Body of pancreas (tissue), 4 donors: ENCODE results near the gene CPM.

Source experiments
- CTCF ChIP-seq, 7 experiments: fragments of 450-650 bp in 4 of 7; fragments of 200-600 bp in 3 of 7; sonication (generic) in 3 of 7; IDR thresholded peaks; one replicate each; pipeline ENCODE4 v1.5.1; 2016 to 2019; ENCODE audit warnings: antibody characterized with exemption in 7 of 7
- POLR2A ChIP-seq, 3 donors: fragments of 450-650 bp; IDR thresholded peaks; one replicate each; pipeline ENCODE4 v1.6.1; 2016; ENCODE audit warnings: antibody characterized with exemption in 3 of 3, mild to moderate bottlenecking in 2 of 3

- TF ChIP-seq CTCF (IDR thresholded peaks at IDR 0.05) (no peak), POLR2A (IDR thresholded peaks at IDR 0.05) (no peak)
Measured at GRCh38 chr12:68975811-68976210, 42.8 kb upstream of the CPM start.
